HG03066 (cell line): ENCODE data around the gene RRP7A.
"Not testable (repeated sequence)": the region's sequence is repeated elsewhere in the genome, so short reads cannot be mapped to it uniquely, and the experiment has no call there.

Experiments
- ATAC-seq: cut with Tn5 transposase; IDR thresholded peaks from one replicate; pipeline ENCODE4 v1.9.1; 2021; ENCODE audit warnings: low read depth; ENCODE audit not compliant: unreplicated experiment

The RRP7A gene

GRCh38 chr22:42536634-42537033 is 17.0 kb upstream of the RRP7A start:
- not testable (repeated sequence) for ATAC-seq

- ATAC-seq: no peak
These were observed 16.6 kb upstream of the RRP7A start for GRCh38 chr22:42536166-42536565.

- not testable (repeated sequence) for ATAC-seq
These were observed 15.6 kb upstream of the RRP7A start for GRCh38 chr22:42535082-42535731.

- ATAC-seq: no peak
These were observed 14.0 kb upstream of the RRP7A start for GRCh38 chr22:42533638-42533977.

- not testable (repeated sequence) for ATAC-seq
These were observed 11.9 kb upstream of the RRP7A start for GRCh38 chr22:42531401-42532084.

GRCh38 chr22:42529435-42529834 is 9.8 kb upstream of the RRP7A start:
- ATAC-seq: not testable (repeated sequence)

- no peak for ATAC-seq
These were observed 9.2 kb upstream of the RRP7A start for GRCh38 chr22:42528591-42529307.

GRCh38 chr22:42522546-42522945 is 3.0 kb upstream of the RRP7A start:
- no peak for ATAC-seq

- no peak for ATAC-seq
These were observed 1.6 kb upstream of the RRP7A start for GRCh38 chr22:42521228-42521546.

GRCh38 chr22:42518638-42519524 is 715 bp downstream of the RRP7A start:
- ATAC-seq: not testable (repeated sequence)

GRCh38 chr22:42517103-42517502 is 2.5 kb downstream of the RRP7A start:
- ATAC-seq: not testable (repeated sequence)

- no peak for ATAC-seq
These were observed 3.7 kb downstream of the RRP7A start for GRCh38 chr22:42515896-42516295.

GRCh38 chr22:42515304-42515703 is 4.3 kb downstream of the RRP7A start:
- ATAC-seq: not testable (repeated sequence)

GRCh38 chr22:42514331-42514730 is 5.3 kb downstream of the RRP7A start:
- ATAC-seq: not testable (repeated sequence)

GRCh38 chr22:42512273-42512990 is 7.2 kb downstream of the RRP7A start:
- not testable (repeated sequence) for ATAC-seq

GRCh38 chr22:42511401-42511891 is 8.2 kb downstream of the RRP7A start:
- ATAC-seq: no peak

- ATAC-seq: no peak
These were observed 10.0 kb downstream of the RRP7A start for GRCh38 chr22:42509548-42509947.

GRCh38 chr22:42508975-42509364 is 10.6 kb downstream of the RRP7A start:
- ATAC-seq: not testable (repeated sequence)

- not testable (repeated sequence) for ATAC-seq
These were observed 11.1 kb downstream of the RRP7A start for GRCh38 chr22:42508327-42508974.

GRCh38 chr22:42500836-42501179 is 18.8 kb downstream of the RRP7A start:
- ATAC-seq: no peak
